Transverse colon (tissue), 4 donors: ENCODE data around the gene CLPSL1.

Experiments
- CTCF ChIP-seq, 5 experiments: fragments of 200-600 bp in 3 of 5; fragments of 450-650 bp in 2 of 5; sonication (generic) in 3 of 5; IDR thresholded peaks; 1 replicate in 2 of 5; 2 replicates in 3 of 5; pipeline ENCODE4 v1.5.1; 2016 to 2017; ENCODE audit warnings: antibody characterized with exemption in 5 of 5, inconsistent platforms in 3 of 5, mild to moderate bottlenecking in 2 of 5, moderate library complexity in 1 of 5
- POLR2AphosphoS5 ChIP-seq, 3 donors: sonication (generic); formaldehyde crosslinking; IDR thresholded peaks; one replicate each; pipeline ENCODE4 v1.6.1; 2016; ENCODE audit warnings: antibody characterized with exemption in 3 of 3

DNA sequence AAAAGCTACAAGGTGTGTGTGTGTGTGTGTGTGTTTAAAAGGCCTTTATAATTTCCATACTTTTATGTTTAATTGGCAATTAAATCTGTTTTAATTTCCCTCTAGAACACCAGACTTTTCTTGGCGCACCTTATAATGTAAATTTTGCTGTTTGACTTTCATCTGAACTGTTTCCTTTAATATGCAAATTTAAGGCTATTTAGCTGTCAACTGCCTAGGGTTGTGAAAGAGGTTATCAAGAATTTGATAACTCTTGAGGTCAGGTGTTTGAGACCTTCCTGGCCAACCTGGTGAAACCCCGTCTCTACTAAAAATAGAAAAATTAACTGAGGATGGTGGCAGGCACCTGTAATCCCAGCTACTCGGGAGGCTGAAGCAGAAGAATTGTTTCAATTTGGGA lies 20.3 kb downstream of the CLPSL1 start:
- TF ChIP-seq CTCF (IDR thresholded peaks at IDR 0.05), result no peak
- no peak for TF ChIP-seq POLR2AphosphoS5 (IDR thresholded peaks at IDR 0.05)
